ENCODE results near the gene ATAD2B. TPM values are rescaled to one million over a fixed set of nuclear protein-coding genes. Genes with fewer than 3 reads are reported as not detected.
A peak's percentile ranks its signal among the peaks of the same experiment; 100 is the strongest.

ATAD2B gene
- total RNA-seq, 2 donors from 2014 or later = 16.8 to 20.0 TPM

DNA sequence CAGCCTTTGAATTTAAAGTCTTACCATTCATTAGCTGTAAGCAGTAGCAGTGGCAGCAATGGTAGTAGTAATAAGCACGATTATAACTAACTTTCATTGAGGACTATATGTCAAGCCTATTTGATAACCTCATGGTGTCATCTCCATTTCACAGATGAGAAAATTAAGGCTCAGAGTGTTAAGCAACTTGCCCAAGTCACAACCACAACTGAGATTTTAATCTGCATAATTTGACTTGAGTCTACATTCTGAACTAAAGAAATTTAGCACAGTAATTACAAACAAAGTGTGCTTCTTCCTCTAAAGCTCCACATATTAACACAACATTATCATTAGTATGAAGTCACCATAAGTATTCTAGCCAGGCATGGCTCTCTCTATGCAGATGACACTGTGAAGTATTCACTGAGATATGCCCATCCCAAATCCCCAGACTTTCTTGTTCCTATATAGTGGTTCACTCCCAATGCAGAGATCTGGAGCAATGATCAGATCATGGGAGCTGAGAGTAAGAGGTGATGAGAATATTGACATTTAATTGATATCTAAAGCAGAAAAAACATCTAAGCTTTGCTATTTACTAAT lies 120.2 kb downstream of the ATAD2B start:
- WGBS, 2 donors = 92 to 97% methylated on average over 1 of the region's 1 CpG
- no peak overlapping the region for H3K27ac ChIP-seq
- peaks cover 0 to 1% of the 10 kb centered on the region in 2 donors for H3K36me3 ChIP-seq (replicated peaks in 1 of 2; ENCODE audit: insufficient read depth in 1 of 2, low read depth in 2 of 2)
- intact Hi-C loops (cut with DNase I) = no loop called here
- no peak for ATAC-seq
- H3K9me3 ChIP-seq = no peaks in the 10 kb centered on the region
- no peaks in the 10 kb centered on the region for H3K4me1 ChIP-seq
- H3K4me3 ChIP-seq = no peak overlapping the region
- DNase-seq = no peak
- H3K27me3 ChIP-seq = no peaks in the 10 kb centered on the region
- TF ChIP-seq POLR2A (IDR thresholded peaks at IDR 0.05) = no peak
- TF ChIP-seq, protein P1, sequence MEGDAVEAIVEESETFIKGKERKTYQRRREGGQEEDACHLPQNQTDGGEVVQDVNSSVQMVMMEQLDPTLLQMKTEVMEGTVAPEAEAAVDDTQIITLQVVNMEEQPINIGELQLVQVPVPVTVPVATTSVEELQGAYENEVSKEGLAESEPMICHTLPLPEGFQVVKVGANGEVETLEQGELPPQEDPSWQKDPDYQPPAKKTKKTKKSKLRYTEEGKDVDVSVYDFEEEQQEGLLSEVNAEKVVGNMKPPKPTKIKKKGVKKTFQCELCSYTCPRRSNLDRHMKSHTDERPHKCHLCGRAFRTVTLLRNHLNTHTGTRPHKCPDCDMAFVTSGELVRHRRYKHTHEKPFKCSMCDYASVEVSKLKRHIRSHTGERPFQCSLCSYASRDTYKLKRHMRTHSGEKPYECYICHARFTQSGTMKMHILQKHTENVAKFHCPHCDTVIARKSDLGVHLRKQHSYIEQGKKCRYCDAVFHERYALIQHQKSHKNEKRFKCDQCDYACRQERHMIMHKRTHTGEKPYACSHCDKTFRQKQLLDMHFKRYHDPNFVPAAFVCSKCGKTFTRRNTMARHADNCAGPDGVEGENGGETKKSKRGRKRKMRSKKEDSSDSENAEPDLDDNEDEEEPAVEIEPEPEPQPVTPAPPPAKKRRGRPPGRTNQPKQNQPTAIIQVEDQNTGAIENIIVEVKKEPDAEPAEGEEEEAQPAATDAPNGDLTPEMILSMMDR (IDR thresholded peaks at IDR 0.05) = no peak

DNA sequence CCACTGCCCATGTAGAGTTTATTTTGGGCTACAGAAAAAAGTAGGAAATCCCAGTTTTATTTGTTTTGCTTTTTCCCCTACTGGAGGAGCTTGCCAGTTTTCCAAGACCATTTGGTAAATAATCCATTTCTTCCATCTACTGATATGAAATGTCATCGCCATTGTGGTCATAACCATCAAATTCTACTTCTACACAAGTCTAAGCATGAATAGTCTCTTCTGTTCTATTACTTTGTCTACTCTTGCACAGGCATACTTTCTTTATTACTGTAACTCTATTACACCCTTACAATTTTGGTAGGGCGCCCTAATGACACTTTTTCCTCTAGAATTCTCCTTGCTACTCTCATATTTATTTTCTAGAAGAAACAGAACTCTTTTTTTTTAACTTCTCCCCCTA lies 120.7 kb downstream of the ATAD2B start:
- H3K9me3 ChIP-seq = no peaks in the 10 kb centered on the region
- DNase-seq (no peak), ATAC-seq (no peak)
- WGBS, 2 donors = 39 to 71% methylated on average over 2 of the region's 2 CpGs
- intact Hi-C loops (cut with DNase I) = no loop called here
- peaks cover 0 to 1% of the 10 kb centered on the region in 2 donors for H3K36me3 ChIP-seq (replicated peaks in 1 of 2; ENCODE audit: insufficient read depth in 1 of 2, low read depth in 2 of 2)
- no peaks in the 10 kb centered on the region for H3K4me1 ChIP-seq
- no peak overlapping the region for H3K27ac ChIP-seq
- no peak overlapping the region for H3K4me3 ChIP-seq
- H3K27me3 ChIP-seq = no peaks in the 10 kb centered on the region
- no peak for TF ChIP-seq POLR2A (IDR thresholded peaks at IDR 0.05)
- TF ChIP-seq, protein P1 (IDR thresholded peaks at IDR 0.05) = no peak

DNA sequence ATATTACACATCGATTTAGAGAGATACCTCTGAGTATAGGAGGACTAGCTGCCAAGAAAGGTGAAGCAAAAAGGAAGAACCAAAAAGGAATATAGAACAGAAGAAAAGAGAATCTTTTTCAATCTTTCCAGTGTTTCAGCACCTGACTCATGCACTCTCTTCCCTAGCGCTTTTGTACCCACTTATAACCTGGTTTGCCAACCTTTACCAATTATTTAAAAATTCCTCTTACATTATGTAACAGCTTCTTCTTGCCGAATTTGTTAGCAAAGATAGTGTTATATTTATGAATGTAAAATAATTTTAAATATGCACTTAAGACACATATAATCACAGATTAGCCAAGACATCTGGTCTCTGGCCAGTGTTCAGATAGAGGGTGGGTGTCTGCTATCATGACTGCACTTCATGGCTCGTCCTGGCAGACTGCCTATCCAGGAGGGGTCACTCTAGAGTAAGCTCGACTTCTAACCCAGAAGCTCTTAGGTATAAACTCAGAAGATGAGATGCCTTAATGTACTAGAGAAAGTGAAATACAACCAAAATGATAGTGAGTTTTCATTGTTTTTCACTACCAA lies 122.9 kb downstream of the ATAD2B start:
- H3K4me3 ChIP-seq = no peak overlapping the region
- no peak for ATAC-seq
- DNase-seq = peak; percentile 27 to 69 (median 36)
- intact Hi-C loops (cut with DNase I) = no loop called here
- H3K4me1 ChIP-seq = no peaks in the 10 kb centered on the region
- no peaks in the 10 kb centered on the region for H3K27me3 ChIP-seq
- no peaks in the 10 kb centered on the region for H3K9me3 ChIP-seq
- H3K36me3 ChIP-seq (replicated peaks in 1 of 2; ENCODE audit: insufficient read depth in 1 of 2, low read depth in 2 of 2) = no peaks in the 10 kb centered on the region
- H3K27ac ChIP-seq = no peak overlapping the region
- TF ChIP-seq, protein P1 (IDR thresholded peaks at IDR 0.05) = no peak
- no peak for TF ChIP-seq POLR2A (IDR thresholded peaks at IDR 0.05)
- WGBS, 2 donors = 42 to 58% methylated on average over 5 of the region's 5 CpGs

DNA sequence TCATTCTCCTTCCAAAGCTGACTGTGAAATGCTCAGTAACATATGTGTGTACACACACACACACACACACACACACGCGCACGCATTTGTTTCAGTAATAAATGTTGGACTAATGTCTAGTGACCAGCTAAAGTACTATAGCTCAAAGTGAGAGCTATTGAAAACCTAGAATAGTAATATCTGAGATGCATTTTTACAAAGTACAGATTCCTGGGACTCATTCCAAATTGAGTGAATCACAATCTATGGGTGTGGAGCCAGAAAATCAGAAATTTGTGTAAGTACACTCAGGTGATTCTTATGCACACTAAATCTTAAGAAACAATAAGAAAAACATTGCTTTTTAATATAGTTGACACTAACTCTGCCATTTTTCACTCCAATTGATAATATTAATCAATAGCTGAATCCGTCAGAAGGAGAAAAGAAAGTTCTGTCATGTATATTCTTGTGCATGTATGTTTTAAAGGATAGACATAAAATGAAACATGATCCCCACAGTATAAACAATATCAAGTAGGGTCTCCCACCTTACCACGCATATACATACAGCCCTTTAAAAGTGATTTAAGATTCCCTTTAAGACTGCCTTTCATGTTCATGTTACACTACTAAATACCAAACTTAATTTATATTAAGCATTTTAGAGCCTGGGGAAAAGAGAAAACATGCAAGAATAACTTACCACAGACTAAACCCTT lies 123.5 kb downstream of the ATAD2B start:
- whole genome bisulfite sequencing, 2 donors = 57 to 61% methylated on average over 5 of the region's 5 CpGs
- Histone ChIP-seq H3K27ac (no peak overlapping the region), H3K4me1 (no peaks in the 10 kb centered on the region), H3K4me3 (no peak overlapping the region), H3K36me3 (replicated peaks in 1 of 2; ENCODE audit: insufficient read depth in 1 of 2, low read depth in 2 of 2) (no peaks in the 10 kb centered on the region), H3K9me3 (no peaks in the 10 kb centered on the region), H3K27me3 (no peaks in the 10 kb centered on the region)
- intact Hi-C loops (cut with DNase I) = no loop called here
- DNase-seq (no peak), ATAC-seq (no peak)
- TF ChIP-seq, protein P1 (IDR thresholded peaks at IDR 0.05) = no peak
- TF ChIP-seq POLR2A (IDR thresholded peaks at IDR 0.05) = no peak

Measured in body of pancreas (tissue), 4 donors.